Activated CD8-positive, alpha-beta memory T cell treated with anti-CD3 and anti-CD28 coated beads for 24 hours (primary cell): ENCODE results near the gene TNIK.
"Not testable (repeated sequence)": the region's sequence is repeated elsewhere in the genome, so short reads cannot be mapped to it uniquely, and the experiment has no call there.

Experiments
- DNase-seq: peaks from one replicate; pipeline ENCODE4 v3.0.0-alpha.2; 2020

Gene TNIK

DNA sequence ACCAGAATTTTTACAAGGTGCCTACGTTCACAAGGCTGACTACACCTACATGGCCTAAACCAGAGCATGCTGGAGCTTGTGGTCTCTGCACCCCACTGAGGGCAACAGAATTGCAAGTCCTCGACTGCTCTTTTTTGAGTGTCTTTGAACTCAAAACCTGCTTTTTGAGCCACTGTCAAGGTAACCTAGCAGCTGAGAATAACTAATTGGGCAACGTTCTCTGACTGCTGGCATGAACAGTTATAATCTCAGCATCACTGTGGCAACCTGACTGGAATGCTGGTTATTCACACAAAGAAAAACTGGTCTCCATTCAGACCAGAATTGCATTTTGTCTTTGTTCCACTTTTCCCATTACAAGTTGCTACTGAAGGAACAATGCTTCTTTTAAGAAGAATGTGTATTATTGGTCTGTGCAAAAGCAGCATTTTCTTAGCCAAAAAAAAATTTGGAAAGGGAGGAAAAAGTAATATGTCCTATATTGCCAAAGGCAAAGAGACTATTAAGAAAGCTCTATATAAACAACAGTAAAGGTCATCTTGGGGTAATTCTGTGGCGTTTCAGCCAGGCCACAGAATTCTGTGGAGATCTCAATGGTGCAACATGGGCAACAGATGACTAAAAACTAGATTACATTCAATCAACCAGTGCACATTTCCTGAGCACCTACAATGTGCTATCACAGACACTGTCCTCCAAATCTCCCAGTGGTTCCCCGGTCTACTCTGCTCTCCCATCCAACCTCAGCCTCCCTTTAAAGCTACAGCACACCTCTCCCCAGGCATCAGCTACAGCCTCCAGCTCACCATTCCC lies 76.8 kb downstream of the TNIK start:
- DNase-seq: no peak

DNA sequence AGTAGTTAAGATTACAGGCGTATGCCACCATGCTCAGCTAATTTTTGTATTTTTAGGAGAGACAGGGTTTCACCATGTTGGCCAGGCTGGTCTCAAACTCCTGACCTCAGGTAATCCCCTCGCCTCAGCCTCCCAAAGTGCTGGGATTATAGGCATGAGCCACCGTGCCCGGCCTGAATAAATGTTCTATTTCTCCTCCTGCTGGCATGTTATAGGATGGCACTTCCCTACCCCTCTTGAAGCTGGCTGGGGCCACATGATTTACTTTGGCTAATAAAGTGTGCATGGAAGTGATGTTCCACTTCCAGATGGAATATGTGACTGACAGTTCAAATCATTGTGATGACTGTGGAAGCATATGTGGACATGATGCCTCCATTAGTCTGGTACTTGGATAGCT lies 77.9 kb downstream of the TNIK start:
- not testable (repeated sequence) for DNase-seq

DNA sequence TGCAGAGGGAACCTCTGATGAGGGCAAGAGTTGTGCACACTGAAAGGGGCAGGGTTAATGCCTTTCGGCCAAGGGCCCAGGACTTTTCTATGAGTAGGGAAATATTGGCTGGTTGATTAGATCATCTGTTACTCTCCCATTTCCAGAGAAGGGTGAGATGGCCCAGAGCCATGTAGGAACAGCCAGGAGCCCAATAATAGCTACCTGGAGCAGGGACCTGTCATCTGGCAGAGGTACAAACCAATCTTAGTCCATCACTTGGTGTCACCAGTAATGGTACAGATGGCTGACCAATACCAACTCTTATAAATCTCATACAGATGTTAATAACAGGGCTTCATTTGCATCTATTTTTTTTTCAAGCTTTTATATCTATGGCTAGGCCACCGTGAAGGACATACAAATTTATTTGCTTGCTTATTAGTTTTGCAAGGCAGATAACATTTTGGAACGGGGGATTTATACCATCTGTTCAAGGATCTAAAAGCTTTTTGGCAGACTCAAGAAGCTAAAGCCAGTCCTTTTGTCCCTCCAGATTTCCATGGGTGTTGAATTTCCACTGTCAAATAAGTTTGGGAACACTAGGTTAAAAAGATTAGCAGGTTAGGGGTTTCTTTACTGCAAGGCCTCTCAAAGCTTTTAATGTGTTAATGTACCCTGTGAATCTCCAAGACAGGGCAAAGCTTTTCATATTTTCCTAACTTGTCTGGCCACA lies 79.3 kb downstream of the TNIK start:
- DNase-seq: no peak

DNA sequence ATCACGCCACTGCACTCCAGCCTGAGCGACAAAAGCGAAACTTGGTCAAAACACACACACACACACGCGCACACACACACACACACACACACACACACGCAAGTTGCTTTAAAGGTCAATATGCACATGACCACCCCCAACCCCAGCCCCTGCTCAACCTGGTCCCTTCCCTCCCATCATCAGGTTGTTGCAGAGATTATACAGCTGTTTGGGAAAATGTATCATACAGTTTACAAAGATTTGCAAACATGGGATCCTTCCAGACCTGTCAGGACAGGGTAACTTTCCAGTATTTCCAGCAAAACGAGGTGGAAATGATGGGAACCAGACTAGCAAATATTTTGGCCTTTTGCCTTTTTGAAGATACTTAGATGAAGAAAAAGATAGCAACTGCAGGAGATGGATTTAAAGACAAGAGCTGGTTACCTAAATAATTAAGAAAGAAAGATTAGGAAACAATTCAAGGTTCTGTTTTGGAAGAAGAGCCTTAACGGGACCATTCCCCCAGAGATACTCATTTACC lies 80.2 kb downstream of the TNIK start:
- no peak for DNase-seq

- DNase-seq: no peak
Observed at GRCh38 chr3:171379281-171379680, 80.9 kb downstream of the TNIK start.

- DNase-seq: no peak
Observed at GRCh38 chr3:171378586-171378985, 81.6 kb downstream of the TNIK start.

- no peak for DNase-seq
Observed at GRCh38 chr3:171377859-171378258, 82.3 kb downstream of the TNIK start.

DNA sequence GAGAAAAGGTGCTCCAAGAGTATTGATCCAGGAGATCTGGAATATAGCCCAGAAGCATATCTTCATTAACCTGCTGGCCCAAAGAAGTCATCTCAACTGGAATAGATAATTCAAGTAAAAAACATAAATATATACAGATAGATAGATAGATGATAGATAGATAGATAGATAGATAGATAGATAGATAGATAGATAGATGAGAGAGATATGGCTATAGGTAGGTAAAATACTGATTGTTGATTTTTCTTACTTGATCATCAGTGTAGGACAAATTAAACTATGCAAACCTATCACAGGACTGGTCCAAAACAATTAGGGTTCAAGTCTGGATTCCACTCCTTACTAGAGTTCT lies 83.6 kb downstream of the TNIK start:
- no peak for DNase-seq

GRCh38 chr3:171375666-171376595 lies 84.3 kb downstream of the TNIK start:
- no peak for DNase-seq

GRCh38 chr3:171374661-171375285 lies 85.4 kb downstream of the TNIK start:
- no peak for DNase-seq

DNA sequence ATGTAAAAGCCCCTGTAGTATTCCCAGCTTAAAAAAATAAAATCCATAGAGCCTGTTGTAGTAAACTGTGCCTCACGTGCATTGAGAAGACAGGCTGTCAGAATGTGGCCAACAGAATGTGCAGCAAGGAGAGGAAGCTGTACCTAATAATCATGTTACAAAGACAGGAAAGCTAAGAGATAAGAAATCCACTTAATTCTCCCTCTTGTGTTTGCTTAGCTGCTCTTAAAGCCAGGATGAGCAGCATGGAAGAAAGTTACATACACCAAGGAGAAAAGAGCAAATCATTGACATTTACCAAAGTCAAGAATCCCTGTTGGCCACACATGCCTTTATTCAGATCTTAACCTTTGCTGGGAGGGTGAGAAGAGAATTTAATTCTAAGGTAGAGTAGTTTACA lies 85.9 kb downstream of the TNIK start:
- no peak for DNase-seq

GRCh38 chr3:171373711-171374110 lies 86.5 kb downstream of the TNIK start:
- no peak for DNase-seq

GRCh38 chr3:171372694-171373093 lies 87.5 kb downstream of the TNIK start:
- no peak for DNase-seq

GRCh38 chr3:171371354-171371753 lies 88.9 kb downstream of the TNIK start:
- DNase-seq: no peak

- DNase-seq: no peak
Observed at GRCh38 chr3:171369156-171369555, 91.0 kb downstream of the TNIK start.

DNA sequence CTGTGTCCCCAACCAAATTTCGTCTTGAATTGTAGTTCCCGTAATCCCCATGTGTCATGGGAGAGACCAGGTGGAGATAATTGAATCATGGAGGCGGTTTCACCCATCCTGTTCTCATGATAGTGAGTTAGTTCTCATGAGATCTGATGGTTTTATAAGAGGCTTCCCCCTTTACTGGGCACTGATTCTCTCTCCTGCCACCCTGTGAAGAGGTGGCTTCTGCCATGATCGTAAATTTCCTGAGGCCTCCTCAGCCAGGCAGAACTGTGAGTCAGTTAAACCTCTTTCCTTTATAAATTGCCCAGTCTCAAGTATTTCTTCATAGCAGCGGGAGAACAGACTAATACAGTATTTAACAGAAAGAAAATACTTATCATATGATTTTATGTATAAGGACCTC lies 93.5 kb downstream of the TNIK start:
- DNase-seq: not testable (repeated sequence)

- DNase-seq: no peak
Observed at GRCh38 chr3:171366043-171366442, 94.2 kb downstream of the TNIK start.

DNA sequence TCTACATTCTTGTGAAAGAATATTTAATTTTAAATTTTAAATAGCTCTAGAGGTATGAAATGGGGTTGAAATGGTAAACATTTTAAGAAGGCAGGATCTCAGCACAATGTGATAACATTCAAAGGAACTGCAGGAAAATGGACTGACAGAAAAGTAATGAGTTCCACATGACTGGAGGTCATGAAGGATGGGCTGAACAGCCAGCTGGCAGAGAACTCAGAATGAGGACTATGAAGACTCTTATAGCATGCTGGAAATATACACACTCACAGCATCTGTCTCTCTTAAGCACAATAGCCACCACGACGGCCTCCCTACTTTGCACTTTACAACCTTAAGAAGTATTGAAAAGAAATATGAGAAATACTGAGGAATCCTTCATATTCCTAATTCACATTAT lies 94.7 kb downstream of the TNIK start:
- no peak for DNase-seq

DNA sequence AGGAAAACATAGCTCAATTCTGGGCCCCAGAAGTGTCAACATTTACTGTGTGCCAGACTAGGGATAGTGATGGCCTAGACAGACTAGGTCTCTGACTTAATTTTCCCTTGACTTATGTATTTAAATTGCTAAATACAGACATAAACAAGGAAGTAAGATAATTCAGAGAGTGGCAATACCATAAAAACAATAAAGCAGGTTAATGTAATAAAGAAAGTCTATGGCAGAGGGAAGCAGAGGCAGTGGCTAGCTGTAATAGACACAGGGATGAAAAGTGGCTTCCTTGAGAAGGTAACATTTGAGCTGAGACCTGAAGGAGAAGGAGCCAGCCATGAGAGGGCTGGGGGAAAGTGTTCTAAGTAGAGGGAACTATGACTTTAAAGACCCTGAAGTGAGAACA lies 95.7 kb downstream of the TNIK start:
- no peak for DNase-seq

- DNase-seq: no peak
Observed at GRCh38 chr3:171363202-171363601, 97.0 kb downstream of the TNIK start.

DNA sequence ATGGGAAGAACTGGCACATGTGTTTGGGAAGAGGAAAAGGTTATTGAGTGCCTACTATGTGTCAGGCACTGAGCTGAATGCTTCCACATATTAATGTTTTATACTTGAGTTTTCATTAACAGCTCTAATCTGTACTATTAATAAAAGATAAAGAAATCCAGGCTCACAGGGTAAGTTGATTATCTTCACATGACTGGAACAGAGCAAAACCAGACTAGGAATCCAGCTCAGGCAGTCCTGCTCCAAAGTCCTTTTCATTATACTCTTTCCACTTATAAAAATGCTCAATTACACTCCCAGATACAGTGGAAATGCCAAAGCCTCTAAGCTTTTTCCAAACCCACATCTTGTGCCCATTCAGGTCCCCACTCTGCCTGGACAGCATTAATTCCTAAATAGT lies 97.6 kb downstream of the TNIK start:
- DNase-seq: no peak

DNA sequence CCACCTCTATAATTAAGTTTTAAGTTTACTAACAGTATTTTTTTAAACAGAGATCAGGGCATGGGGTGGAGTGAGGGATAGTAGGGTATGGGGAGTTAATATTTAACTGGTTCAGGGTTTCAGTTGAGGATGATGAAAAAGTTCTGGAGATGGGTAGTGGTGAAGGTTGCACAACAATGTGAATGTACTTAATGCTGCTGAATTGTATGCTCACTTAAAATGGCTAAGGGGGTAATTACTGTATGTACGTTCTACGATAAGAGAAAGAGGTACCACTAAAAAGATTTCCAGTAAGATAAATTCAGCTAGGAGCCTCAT lies 101.4 kb downstream of the TNIK start:
- no peak for DNase-seq
